Activated T-cell treated with anti-CD3 and anti-CD28 coated beads, Interleukin-2, amount 50 U/mL, for 24 hours (primary cell): ENCODE results near the gene PGAM1.

Experiments
- DNase-seq: peaks from one replicate; pipeline ENCODE4 v3.0.0-alpha.2; 2020
- H3K27ac Mint-ChIP-seq: 2 replicates; pipeline ENCODE4 v1.8.0; 2020; ENCODE audit warnings: mild to moderate bottlenecking, mixed read lengths
- H3K27me3 Mint-ChIP-seq: 2 replicates; pipeline ENCODE4 v1.8.0; 2020; ENCODE audit warnings: mixed read lengths
- H3K36me3 Mint-ChIP-seq: 2 replicates; pipeline ENCODE4 v1.8.0; 2020; ENCODE audit warnings: low read depth, mixed read lengths
- H3K4me1 Mint-ChIP-seq: 2 replicates; pipeline ENCODE4 v1.8.0; 2020; ENCODE audit warnings: low read depth, mixed read lengths
- H3K4me3 Mint-ChIP-seq: 2 replicates; pipeline ENCODE4 v1.8.0; 2020; ENCODE audit warnings: mild to moderate bottlenecking, moderate library complexity, mixed read lengths
- H3K9me3 Mint-ChIP-seq: 2 replicates; pipeline ENCODE4 v1.8.0; 2020; ENCODE audit warnings: mixed read lengths

The PGAM1 gene

DNA sequence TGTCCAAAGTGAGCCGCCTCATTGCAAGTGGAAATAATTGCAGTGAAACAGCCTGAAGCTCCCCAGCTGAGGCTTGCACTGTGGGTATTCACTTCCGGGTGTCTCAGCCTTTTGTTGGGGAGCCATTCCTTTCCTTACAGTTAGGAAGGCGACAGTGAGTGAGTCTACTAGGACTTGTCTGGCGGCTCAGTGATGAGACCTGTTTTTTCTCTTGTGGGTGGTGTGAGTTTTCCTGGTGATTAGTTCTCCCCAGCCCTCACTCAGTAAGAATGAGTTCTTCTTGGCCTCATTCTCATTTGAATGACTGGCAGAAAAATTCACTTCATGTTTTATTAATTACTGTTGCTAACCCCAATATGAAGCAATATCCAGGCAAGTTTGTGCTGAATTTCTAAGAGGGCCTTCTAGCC lies 2.6 kb downstream of the PGAM1 start:
- Mint-ChIP-seq H3K9me3 (no peaks in the 10 kb centered on the region), H3K27ac (peak overlapping the region; percentile 99), H3K36me3 (peaks cover 80% of the 10 kb centered on the region), H3K4me1 (peaks cover 50% of the 10 kb centered on the region), H3K4me3 (peak overlapping the region; percentile 96), H3K27me3 (no peaks in the 10 kb centered on the region)
- peak; percentile 54 for DNase-seq

DNA sequence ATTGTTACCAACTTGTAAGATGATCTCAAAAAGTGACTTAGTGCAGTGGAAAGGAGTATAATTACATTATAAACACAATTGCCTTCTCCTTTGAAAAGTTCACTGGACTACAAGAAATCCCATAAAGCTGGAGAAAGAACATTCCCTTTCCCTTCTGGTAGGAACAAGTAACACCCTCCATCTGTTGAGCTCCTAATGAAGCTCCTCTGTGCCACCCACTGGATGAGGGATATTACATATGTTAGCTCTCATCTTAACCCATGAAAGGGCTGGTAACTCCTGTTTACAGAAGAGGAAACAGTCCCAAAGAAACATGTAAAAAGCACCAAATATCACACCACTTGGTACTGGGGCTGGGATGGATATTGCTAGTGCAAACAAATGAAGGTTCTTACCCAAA lies 8.1 kb downstream of the PGAM1 start:
- Mint-ChIP-seq H3K4me3 (no peak overlapping the region), H3K4me1 (peaks cover 28% of the 10 kb centered on the region), H3K36me3 (peaks cover 94% of the 10 kb centered on the region), H3K9me3 (no peaks in the 10 kb centered on the region), H3K27me3 (no peaks in the 10 kb centered on the region), H3K27ac (peak overlapping the region; percentile 80)
- no peak for DNase-seq

GRCh38 chr10:97434557-97434956 lies 8.6 kb downstream of the PGAM1 start:
- H3K4me3 Mint-ChIP-seq = no peak overlapping the region
- peaks cover 24% of the 10 kb centered on the region for H3K4me1 Mint-ChIP-seq
- peaks cover 94% of the 10 kb centered on the region for H3K36me3 Mint-ChIP-seq
- no peaks in the 10 kb centered on the region for H3K27me3 Mint-ChIP-seq
- H3K9me3 Mint-ChIP-seq = no peaks in the 10 kb centered on the region
- peak overlapping the region; percentile 80 for H3K27ac Mint-ChIP-seq
- DNase-seq = no peak

GRCh38 chr10:97435211-97435610 lies 9.2 kb downstream of the PGAM1 start:
- H3K4me1 Mint-ChIP-seq = peaks cover 22% of the 10 kb centered on the region
- H3K4me3 Mint-ChIP-seq = no peak overlapping the region
- H3K36me3 Mint-ChIP-seq = peaks cover 93% of the 10 kb centered on the region
- DNase-seq = no peak
- no peaks in the 10 kb centered on the region for H3K27me3 Mint-ChIP-seq
- H3K9me3 Mint-ChIP-seq = no peaks in the 10 kb centered on the region
- H3K27ac Mint-ChIP-seq = peak overlapping the region; percentile 80

DNA sequence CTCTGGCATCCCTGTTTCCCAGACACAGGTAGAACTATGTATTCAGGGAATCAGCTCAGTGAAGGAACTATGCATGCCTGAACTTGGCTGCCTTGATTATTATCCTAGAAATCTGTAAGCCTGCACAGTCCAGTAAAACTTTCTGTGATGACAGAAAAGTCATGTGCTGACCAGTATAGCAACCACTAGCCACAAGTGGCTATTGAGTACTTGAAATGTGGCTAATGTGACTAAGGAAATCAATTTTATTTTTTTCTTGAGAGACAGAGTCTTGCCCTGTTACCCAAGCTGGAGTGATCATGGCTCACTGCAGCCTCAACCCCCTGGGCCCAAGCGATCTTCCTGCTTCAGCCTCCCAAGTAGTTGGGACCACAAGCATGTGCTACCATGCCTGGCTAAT lies 16.3 kb downstream of the PGAM1 start:
- no peak for DNase-seq
- Mint-ChIP-seq H3K36me3 (peaks cover 85% of the 10 kb centered on the region), H3K27me3 (no peaks in the 10 kb centered on the region), H3K9me3 (no peaks in the 10 kb centered on the region), H3K27ac (peak overlapping the region; percentile 56), H3K4me3 (no peak overlapping the region), H3K4me1 (peaks cover 36% of the 10 kb centered on the region)

DNA sequence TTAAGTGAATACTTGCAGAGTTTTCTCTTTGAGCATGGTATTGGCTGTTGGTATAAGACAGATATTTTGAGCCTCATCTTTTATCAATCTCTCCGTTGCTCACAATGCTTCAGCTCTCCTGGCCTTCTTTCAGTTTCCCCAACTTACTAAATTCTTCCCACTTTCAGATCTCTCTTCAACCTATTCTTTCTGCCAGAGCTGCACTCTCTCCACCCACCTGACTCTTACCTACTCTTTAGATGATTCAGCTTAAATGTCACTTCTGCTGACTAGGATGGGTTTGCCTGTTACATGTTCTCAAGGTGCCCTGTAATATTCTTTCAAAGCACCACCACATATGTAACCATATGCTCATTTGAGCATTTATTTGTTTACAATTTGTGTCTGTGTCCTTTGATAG lies 18.2 kb downstream of the PGAM1 start:
- Mint-ChIP-seq H3K36me3 (peaks cover 75% of the 10 kb centered on the region), H3K9me3 (no peaks in the 10 kb centered on the region), H3K27me3 (no peaks in the 10 kb centered on the region), H3K27ac (peak overlapping the region; percentile 89), H3K4me1 (peaks cover 53% of the 10 kb centered on the region), H3K4me3 (peak overlapping the region; percentile 99)
- no peak for DNase-seq

DNA sequence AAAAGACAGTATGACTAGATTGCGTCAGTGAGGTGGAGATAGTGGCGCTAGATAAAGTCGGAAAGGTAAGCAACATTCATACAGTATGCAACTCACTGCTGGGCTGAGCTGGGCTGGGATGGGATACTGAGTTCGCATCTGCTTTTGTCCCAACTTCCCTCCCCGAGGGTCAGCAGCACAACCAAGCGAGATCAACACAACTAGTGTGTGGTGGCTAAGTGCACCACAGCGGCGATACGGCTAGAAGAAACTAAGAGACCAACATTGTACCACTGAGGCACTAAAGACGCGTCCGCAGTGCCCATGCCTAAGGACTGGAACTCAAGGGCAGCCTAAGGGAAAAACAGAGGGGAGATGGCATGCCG lies 19.3 kb downstream of the PGAM1 start:
- no peaks in the 10 kb centered on the region for H3K27me3 Mint-ChIP-seq
- H3K9me3 Mint-ChIP-seq = no peaks in the 10 kb centered on the region
- peak overlapping the region; percentile 99 for H3K4me3 Mint-ChIP-seq
- peaks cover 53% of the 10 kb centered on the region for H3K4me1 Mint-ChIP-seq
- H3K27ac Mint-ChIP-seq = peak overlapping the region; percentile 89
- peaks cover 68% of the 10 kb centered on the region for H3K36me3 Mint-ChIP-seq
- DNase-seq = no peak

- H3K27ac Mint-ChIP-seq = peak within 1 kb of the TSS; percentile 89
- H3K4me3 Mint-ChIP-seq = peak within 1 kb of the TSS; percentile 99
- peaks cover 59% of the 10 kb centered on the region for H3K4me1 Mint-ChIP-seq
- H3K9me3 Mint-ChIP-seq = no peaks in the 10 kb centered on the region
- H3K27me3 Mint-ChIP-seq = no peaks in the 10 kb centered on the region
- peak; percentile 91 for DNase-seq
- peaks cover 68% of the 10 kb centered on the region for H3K36me3 Mint-ChIP-seq
Observed at GRCh38 chr10:97445722-97446639, 20.0 kb downstream of the PGAM1 start, which contains the start of the genes EXOSC1 and ZDHHC16. TSS of gene EXOSC1 (minus strand) at chr10:97446006. CDS start at chr10:97445985, 21 bp downstream. TSS of gene ZDHHC16 (plus strand) at chr10:97446175. CDS start at chr10:97451676, 5,501 bp downstream.

- no peak for DNase-seq
- no peaks in the 10 kb centered on the region for H3K9me3 Mint-ChIP-seq
- H3K27ac Mint-ChIP-seq = peak overlapping the region; percentile 74
- H3K36me3 Mint-ChIP-seq = peaks cover 76% of the 10 kb centered on the region
- no peak overlapping the region for H3K4me3 Mint-ChIP-seq
- H3K27me3 Mint-ChIP-seq = no peaks in the 10 kb centered on the region
- H3K4me1 Mint-ChIP-seq = peaks cover 68% of the 10 kb centered on the region
Observed at GRCh38 chr10:97450828-97451227, 24.8 kb downstream of the PGAM1 start.

DNA sequence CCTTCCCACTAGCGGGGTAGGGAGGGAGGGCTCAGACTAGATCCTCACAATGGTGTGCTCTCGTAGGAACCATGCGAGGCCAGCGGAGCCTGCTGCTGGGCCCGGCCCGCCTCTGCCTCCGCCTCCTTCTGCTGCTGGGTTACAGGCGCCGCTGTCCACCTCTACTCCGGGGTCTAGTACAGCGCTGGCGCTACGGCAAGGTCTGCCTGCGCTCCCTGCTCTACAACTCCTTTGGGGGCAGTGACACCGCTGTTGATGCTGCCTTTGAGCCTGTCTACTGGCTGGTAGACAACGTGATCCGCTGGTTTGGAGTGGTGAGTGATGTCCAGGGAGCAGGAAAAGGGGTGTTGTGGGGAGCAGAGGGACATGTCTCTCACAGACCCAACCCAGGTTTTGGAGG lies 25.6 kb downstream of the PGAM1 start:
- H3K4me3 Mint-ChIP-seq = no peak overlapping the region
- no peak for DNase-seq
- H3K36me3 Mint-ChIP-seq = peaks cover 77% of the 10 kb centered on the region
- peaks cover 72% of the 10 kb centered on the region for H3K4me1 Mint-ChIP-seq
- no peaks in the 10 kb centered on the region for H3K27me3 Mint-ChIP-seq
- peak overlapping the region; percentile 53 for H3K27ac Mint-ChIP-seq
- no peaks in the 10 kb centered on the region for H3K9me3 Mint-ChIP-seq

DNA sequence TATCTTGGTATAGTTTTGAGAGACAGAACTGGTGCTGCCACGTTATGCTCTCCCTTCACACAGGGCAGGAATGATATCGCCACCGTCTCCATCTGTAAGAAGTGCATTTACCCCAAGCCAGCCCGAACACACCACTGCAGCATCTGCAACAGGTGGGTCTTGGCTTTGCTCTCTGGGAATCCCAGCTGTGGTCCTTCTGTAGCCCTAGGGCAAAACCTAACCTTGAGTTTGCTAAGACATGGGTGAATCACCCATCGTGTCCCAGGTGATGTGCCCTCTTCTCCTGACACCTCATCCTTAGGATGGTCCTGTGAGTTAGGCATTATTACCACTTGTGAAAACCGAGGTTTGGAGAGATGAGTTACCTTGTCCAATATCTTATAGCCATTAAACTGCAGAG lies 26.4 kb downstream of the PGAM1 start:
- Mint-ChIP-seq H3K27ac (peak overlapping the region; percentile 95), H3K9me3 (no peaks in the 10 kb centered on the region), H3K36me3 (peaks cover 80% of the 10 kb centered on the region), H3K4me3 (no peak overlapping the region), H3K27me3 (no peaks in the 10 kb centered on the region), H3K4me1 (peaks cover 67% of the 10 kb centered on the region)
- no peak for DNase-seq

DNA sequence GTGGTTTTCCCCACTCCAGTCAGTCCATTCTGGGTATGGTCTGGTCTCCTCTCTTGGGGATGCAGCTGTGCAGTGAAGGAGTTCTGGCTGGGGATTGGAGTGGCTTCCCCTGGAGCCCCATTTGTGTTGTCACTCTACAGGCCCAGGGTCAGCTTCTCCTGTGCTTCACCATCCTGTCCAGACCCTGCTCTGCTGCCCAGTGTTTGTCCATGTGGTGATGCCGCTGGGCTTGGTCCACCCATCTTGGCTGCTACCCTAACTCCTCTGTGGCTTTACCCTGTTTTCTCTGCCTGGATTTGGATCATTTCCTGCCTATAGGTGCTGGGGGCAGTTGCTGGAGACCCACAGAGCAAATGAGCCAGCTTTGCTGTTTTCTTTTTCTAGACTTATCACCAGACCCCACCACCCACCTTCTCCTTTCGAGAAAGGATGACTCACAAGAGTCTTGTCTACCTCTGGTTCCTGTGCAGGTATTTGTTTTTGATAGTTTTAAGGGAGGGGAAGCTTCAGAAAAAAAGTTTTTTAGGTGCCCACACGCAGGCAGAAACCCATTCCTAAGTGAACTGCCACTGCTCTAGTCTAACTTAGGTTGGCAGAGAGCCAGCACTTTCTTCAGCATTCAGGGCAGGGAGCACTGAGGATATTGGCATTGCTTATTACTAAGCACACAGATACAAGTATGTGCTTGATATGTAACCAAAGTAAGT lies 28.5 kb downstream of the PGAM1 start:
- no peaks in the 10 kb centered on the region for H3K27me3 Mint-ChIP-seq
- H3K36me3 Mint-ChIP-seq = peaks cover 92% of the 10 kb centered on the region
- peaks cover 52% of the 10 kb centered on the region for H3K4me1 Mint-ChIP-seq
- DNase-seq = peak; percentile 53
- peak overlapping the region; percentile 95 for H3K27ac Mint-ChIP-seq
- no peaks in the 10 kb centered on the region for H3K9me3 Mint-ChIP-seq
- no peak overlapping the region for H3K4me3 Mint-ChIP-seq

GRCh38 chr10:97456034-97456685 lies 30.2 kb downstream of the PGAM1 start:
- H3K36me3 Mint-ChIP-seq = peaks cover 98% of the 10 kb centered on the region
- H3K4me3 Mint-ChIP-seq = no peak overlapping the region
- DNase-seq = no peak
- H3K4me1 Mint-ChIP-seq = peaks cover 43% of the 10 kb centered on the region
- peak overlapping the region; percentile 95 for H3K27ac Mint-ChIP-seq
- no peaks in the 10 kb centered on the region for H3K27me3 Mint-ChIP-seq
- no peaks in the 10 kb centered on the region for H3K9me3 Mint-ChIP-seq

- Mint-ChIP-seq H3K4me1 (peaks cover 43% of the 10 kb centered on the region), H3K27me3 (no peaks in the 10 kb centered on the region), H3K4me3 (no peak overlapping the region), H3K36me3 (peaks cover 99% of the 10 kb centered on the region), H3K27ac (peak overlapping the region; percentile 95), H3K9me3 (no peaks in the 10 kb centered on the region)
- DNase-seq = no peak
Observed at GRCh38 chr10:97456686-97457065, 30.7 kb downstream of the PGAM1 start.
